OCI-LY3 (cell line): ENCODE data around the gene B4GALT4.
A peak's percentile ranks its signal among the peaks of the same experiment; 100 is the strongest.
"Not testable (repeated sequence)": the region's sequence is repeated elsewhere in the genome, so short reads cannot be mapped to it uniquely, and the experiment has no call there.

Experiments
- H2AFZ ChIP-seq: fragments of 200-600, 300-600 bp; shearing (Covaris generic); 2 replicates; pipeline ENCODE4 v1.6.0; 2014; ENCODE audit warnings: antibody characterized with exemption, low read depth, low read length
- H3K27ac ChIP-seq: fragments of 200-600, 300-600 bp; sonication (generic); 2 replicates; pipeline ENCODE4 v1.5.1; 2014; ENCODE audit warnings: mild to moderate bottlenecking, low read length, moderate library complexity, mixed read lengths
- H3K27me3 ChIP-seq: fragments of 200-600, 300-600 bp; sonication (generic); 2 replicates; pipeline ENCODE4 v1.6.1; 2014; ENCODE audit warnings: low read depth, low read length, mixed read lengths
- H3K36me3 ChIP-seq: fragments of 200-600, 300-600 bp; sonication (generic); replicated peaks from 2 replicates; pipeline ENCODE3; 2014; ENCODE audit warnings: low read depth, low read length, mixed read lengths
- H3K4me1 ChIP-seq: fragments of 300-600, 200-600 bp; sonication (generic); 2 replicates; pipeline ENCODE4 v1.6.1; 2014; ENCODE audit warnings: low read length, mixed read lengths
- H3K4me2 ChIP-seq: fragments of 200-600, 300-600 bp; sonication (generic); 2 replicates; pipeline ENCODE4 v1.6.1; 2014; ENCODE audit warnings: low read length, mixed read lengths
- H3K4me3 ChIP-seq: fragments of 300-600, 200-600 bp; sonication (generic); 2 replicates; pipeline ENCODE4 v1.5.1; 2014; ENCODE audit warnings: antibody characterized with exemption, mild to moderate bottlenecking, low read length, moderate library complexity
- H3K79me2 ChIP-seq: fragments of 300-600, 200-600 bp; shearing (Covaris generic); 2 replicates; pipeline ENCODE4 v1.6.1; 2014; ENCODE audit warnings: mild to moderate bottlenecking, low read length, mixed read lengths
- H3K9ac ChIP-seq: fragments of 300-600, 200-600 bp; shearing (Covaris generic); 2 replicates; pipeline ENCODE4 v1.6.0; 2014; ENCODE audit warnings: mild to moderate bottlenecking, low read length, moderate library complexity
- H3K9me3 ChIP-seq: fragments of 200-600, 300-600 bp; shearing (Covaris generic); 2 replicates; pipeline ENCODE4 v1.6.1; 2014; ENCODE audit warnings: low read length, mixed read lengths; ENCODE audit not compliant: insufficient read depth
- H4K20me1 ChIP-seq: fragments of 200-600, 300-600 bp; sonication (generic); 2 replicates; pipeline ENCODE4 v1.6.1; 2016; ENCODE audit warnings: low read length, mixed read lengths; ENCODE audit not compliant: insufficient read depth
- CTCF ChIP-seq: fragments of 200-600, 300-600 bp; sonication (generic); IDR thresholded peaks from 2 replicates; pipeline ENCODE4 v1.5.1; 2014; ENCODE audit warnings: antibody characterized with exemption, low read length, low read depth
- EZH2phosphoT487 ChIP-seq: fragments of 200-600 bp; shearing (Covaris generic); IDR thresholded peaks from 2 replicates; pipeline ENCODE4 v1.6.1; 2018; ENCODE audit warnings: antibody characterized with exemption, mixed run types, low read depth

B4GALT4 gene

DNA sequence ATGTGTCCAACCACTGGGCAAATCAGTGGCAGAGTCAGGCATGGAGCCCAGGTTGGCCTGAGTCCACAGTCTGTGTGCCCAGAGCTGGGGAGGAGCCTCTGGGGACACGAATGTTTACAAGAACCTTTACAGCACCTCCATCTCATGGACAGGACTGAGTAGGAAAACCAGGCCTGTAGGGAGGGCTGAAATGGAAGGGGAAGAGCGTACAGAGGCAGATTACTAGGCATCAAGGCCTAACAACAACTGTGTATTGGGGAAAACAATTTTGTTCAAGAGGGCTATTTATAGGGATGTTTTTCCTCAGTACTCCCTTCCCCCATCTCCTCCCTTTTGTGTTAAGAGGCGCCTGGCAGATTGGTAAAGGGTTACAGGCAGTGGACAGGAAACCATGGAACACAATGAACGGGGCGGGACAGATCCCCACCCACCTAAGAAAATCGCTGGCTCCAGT, 38.5 kb upstream of the B4GALT4 start:
- H3K79me2 ChIP-seq = no peaks in the 10 kb centered on the region
- H4K20me1 ChIP-seq = no peaks in the 10 kb centered on the region
- H3K4me2 ChIP-seq = no peak overlapping the region
- H3K27me3 ChIP-seq = no peaks in the 10 kb centered on the region
- H3K4me1 ChIP-seq = peaks cover 9% of the 10 kb centered on the region
- H3K9me3 ChIP-seq = peaks cover 11% of the 10 kb centered on the region
- H3K27ac ChIP-seq = no peak overlapping the region
- TF ChIP-seq CTCF = no peak
- no peak for TF ChIP-seq EZH2phosphoT487
- no peak overlapping the region for H3K4me3 ChIP-seq
- no peak overlapping the region for H2AFZ ChIP-seq
- no peaks in the 10 kb centered on the region for H3K36me3 ChIP-seq
- no peak overlapping the region for H3K9ac ChIP-seq

GRCh38 chr3:119276680-119277079, 36.0 kb upstream of the B4GALT4 start:
- no peak overlapping the region for H2AFZ ChIP-seq
- no peaks in the 10 kb centered on the region for H3K27me3 ChIP-seq
- peaks cover 9% of the 10 kb centered on the region for H3K4me1 ChIP-seq
- H3K27ac ChIP-seq = no peak overlapping the region
- no peaks in the 10 kb centered on the region for H3K9me3 ChIP-seq
- H3K79me2 ChIP-seq = no peaks in the 10 kb centered on the region
- no peak overlapping the region for H3K9ac ChIP-seq
- no peaks in the 10 kb centered on the region for H4K20me1 ChIP-seq
- no peaks in the 10 kb centered on the region for H3K36me3 ChIP-seq
- TF ChIP-seq CTCF (no peak), EZH2phosphoT487 (no peak)
- H3K4me3 ChIP-seq = no peak overlapping the region
- no peak overlapping the region for H3K4me2 ChIP-seq

GRCh38 chr3:119270212-119270611, 29.5 kb upstream of the B4GALT4 start:
- H3K4me2 ChIP-seq, H3K27ac ChIP-seq, H3K9me3 ChIP-seq, H3K79me2 ChIP-seq, H2AFZ ChIP-seq, H4K20me1 ChIP-seq, H3K36me3 ChIP-seq, H3K27me3 ChIP-seq, H3K4me1 ChIP-seq, H3K9ac ChIP-seq, H3K4me3 ChIP-seq: not testable (repeated sequence)

- no peaks in the 10 kb centered on the region for H3K27me3 ChIP-seq
- H4K20me1 ChIP-seq = no peaks in the 10 kb centered on the region
- H3K4me3 ChIP-seq = no peak overlapping the region
Observed at GRCh38 chr3:119261055-119261454, 20.4 kb upstream of the B4GALT4 start.

More at GRCh38 chr3:119261055-119261454, 20.4 kb upstream of the B4GALT4 start:
- Histone ChIP-seq H3K36me3 (peaks cover 7% of the 10 kb centered on the region), H3K27ac (no peak overlapping the region), H3K9ac (no peak overlapping the region), H3K4me1 (peaks cover 53% of the 10 kb centered on the region), H3K79me2 (no peaks in the 10 kb centered on the region), H3K9me3 (no peaks in the 10 kb centered on the region), H3K4me2 (no peak overlapping the region), H2AFZ (0 out of 2 replicates have a peak overlapping the region, but pooled peaks have one; percentile 44)
- TF ChIP-seq CTCF = no peak
- TF ChIP-seq EZH2phosphoT487 = no peak
